HUES6 (cell line): ENCODE measurements around the gene STK38L.
A peak's percentile ranks its signal among the peaks of the same experiment; 100 is the strongest.

Source experiments
- H3K27ac ChIP-seq: 2 replicates; pipeline ENCODE4 v1.7.0; 2013; ENCODE audit warnings: low read depth, mild to moderate bottlenecking, low read length, inconsistent platforms
- H3K27me3 ChIP-seq: 2 replicates; pipeline ENCODE4 v1.6.1; 2013; ENCODE audit warnings: low read length; ENCODE audit not compliant: control insufficient read depth, insufficient read depth
- H3K36me3 ChIP-seq: 2 replicates; pipeline ENCODE4 v1.6.1; 2013; ENCODE audit warnings: low read length; ENCODE audit not compliant: control insufficient read depth, insufficient read depth
- H3K4me1 ChIP-seq: 2 replicates; pipeline ENCODE4 v1.6.1; 2013; ENCODE audit warnings: low read length; ENCODE audit not compliant: control insufficient read depth, insufficient read depth
- H3K4me3 ChIP-seq: 2 replicates; pipeline ENCODE4 v1.5.1; 2013; ENCODE audit warnings: low read depth, low read length
- H3K9ac ChIP-seq: one replicate; pipeline ENCODE4 v1.6.1; 2013; ENCODE audit warnings: mild to moderate bottlenecking, low read length
- H3K9me3 ChIP-seq: 2 replicates; pipeline ENCODE4 v1.6.1; 2013; ENCODE audit warnings: low read depth, low read length; ENCODE audit not compliant: control insufficient read depth, insufficient read depth

The STK38L gene

DNA sequence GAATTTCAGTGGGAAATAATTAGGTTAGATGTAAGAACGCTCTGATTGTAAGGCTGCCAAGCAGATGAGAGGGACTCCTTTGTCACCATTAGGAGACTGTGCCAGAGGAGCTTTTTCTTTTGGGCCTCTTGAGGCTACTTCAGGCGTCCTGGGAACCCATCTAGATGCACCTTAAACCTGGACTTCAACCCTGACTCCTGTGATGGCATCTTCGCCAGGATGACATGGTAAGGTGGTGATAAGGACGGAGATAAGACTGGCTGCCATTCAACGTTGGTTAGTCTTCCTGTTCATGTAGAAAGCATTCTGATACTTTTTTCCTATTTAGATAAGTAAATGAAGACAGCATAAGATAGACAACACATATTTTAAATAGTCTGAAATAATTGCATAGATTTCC is 36.3 kb downstream of the STK38L start:
- Histone ChIP-seq H3K27me3 (no peaks in the 10 kb centered on the region), H3K9me3 (no peaks in the 10 kb centered on the region), H3K4me1 (peaks cover 35% of the 10 kb centered on the region)

DNA sequence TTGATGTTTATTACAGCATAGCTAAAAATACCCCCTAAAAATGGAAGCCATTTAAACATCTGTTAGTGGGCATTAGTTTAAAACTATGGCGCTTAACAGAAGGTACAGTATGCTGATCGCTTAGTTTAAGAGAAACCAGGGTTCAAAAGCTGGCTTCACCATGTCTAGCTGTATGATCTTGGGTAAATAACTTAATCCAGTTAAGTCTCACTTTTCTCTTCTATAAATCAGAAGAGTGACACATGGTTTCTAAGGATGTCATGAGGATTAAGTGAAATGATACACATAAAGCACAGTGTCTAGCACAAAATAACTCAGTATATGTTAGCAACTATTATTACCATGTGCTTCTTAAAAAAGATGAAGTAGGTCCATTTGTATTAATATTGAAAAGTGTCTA is 38.7 kb downstream of the STK38L start:
- no peaks in the 10 kb centered on the region for H3K9me3 ChIP-seq
- no peak overlapping the region for H3K4me3 ChIP-seq
- no peak overlapping the region for H3K27ac ChIP-seq
- H3K27me3 ChIP-seq, result no peaks in the 10 kb centered on the region
- no peaks in the 10 kb centered on the region for H3K36me3 ChIP-seq
- H3K9ac ChIP-seq, result no peak overlapping the region
- peaks cover 20% of the 10 kb centered on the region for H3K4me1 ChIP-seq

More for the DNA sequence above, 36.3 kb downstream of the STK38L start:
- Histone ChIP-seq H3K27ac (no peak overlapping the region), H3K36me3 (no peaks in the 10 kb centered on the region), H3K4me3 (no peak overlapping the region), H3K9ac (no peak overlapping the region)

DNA sequence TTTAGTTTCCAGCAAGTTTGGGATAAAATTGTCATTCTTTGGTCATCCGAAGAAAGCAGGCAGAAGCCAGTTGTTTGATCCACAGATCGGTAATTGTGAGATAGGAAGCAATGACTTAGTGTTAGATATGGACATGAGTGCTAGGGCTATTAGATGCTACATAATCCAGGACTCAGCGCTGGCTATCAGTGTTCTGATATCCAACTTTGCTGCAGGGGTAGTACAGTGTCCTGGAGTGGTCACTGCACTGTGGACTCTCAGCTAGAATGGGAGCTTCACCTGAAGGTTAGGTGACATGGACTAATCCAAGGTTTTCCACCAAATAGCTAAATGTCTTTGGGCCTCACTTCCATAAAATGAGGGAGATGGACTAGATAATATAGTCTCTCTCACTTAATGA is 39.9 kb downstream of the STK38L start:
- Histone ChIP-seq H3K27me3 (no peaks in the 10 kb centered on the region), H3K4me3 (no peak overlapping the region), H3K9me3 (no peaks in the 10 kb centered on the region), H3K36me3 (no peaks in the 10 kb centered on the region), H3K4me1 (peaks cover 12% of the 10 kb centered on the region; the same call in 1 of the 2 replicates), H3K27ac (no peak overlapping the region), H3K9ac (no peak overlapping the region)

DNA sequence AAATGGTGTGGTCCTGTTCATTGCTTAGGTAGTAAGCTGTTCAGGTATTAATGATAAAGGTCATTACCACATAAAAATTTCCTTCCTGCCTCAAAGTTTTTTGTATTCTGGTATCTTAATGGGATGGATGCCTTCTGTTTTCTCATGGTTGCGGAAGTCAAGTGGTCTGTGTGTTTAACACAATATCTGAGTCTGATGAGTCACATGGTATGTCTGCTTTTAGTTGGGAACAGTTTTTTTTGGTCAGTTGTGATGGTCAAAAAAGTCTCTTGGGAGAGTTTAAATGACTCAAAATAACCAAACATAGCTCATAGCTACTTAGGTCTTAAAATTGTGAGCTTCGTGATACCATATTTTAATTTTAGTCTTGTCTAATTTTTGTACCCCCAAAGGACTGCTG is 40.7 kb downstream of the STK38L start:
- H3K4me3 ChIP-seq, result no peak overlapping the region
- no peaks in the 10 kb centered on the region for H3K27me3 ChIP-seq
- no peaks in the 10 kb centered on the region for H3K36me3 ChIP-seq
- H3K9ac ChIP-seq, result no peak overlapping the region
- H3K9me3 ChIP-seq, result no peaks in the 10 kb centered on the region
- H3K4me1 ChIP-seq, result peaks cover 15% of the 10 kb centered on the region; the same call in 1 of the 2 replicates
- H3K27ac ChIP-seq, result no peak overlapping the region

DNA sequence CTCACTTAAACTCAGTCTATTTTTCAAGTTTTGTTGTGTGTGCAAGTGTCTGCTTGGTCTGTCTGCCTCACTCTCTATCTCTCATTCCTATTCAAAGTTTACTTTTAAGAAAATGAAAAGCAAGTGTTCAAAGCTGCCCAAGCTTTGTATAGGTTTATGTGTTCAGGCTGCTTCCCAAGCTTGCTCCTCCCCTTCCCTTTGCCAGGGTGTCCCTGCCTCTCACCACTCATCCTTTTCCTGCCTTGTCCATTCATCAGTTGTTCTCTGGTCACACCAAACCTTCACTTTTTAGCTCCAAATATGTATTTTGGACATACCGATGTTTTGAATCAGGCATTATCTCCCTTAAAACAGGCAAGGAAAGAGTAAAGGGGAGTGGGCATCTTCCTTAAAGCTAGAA is 41.3 kb downstream of the STK38L start:
- H3K4me1 ChIP-seq, result peaks cover 21% of the 10 kb centered on the region
- no peaks in the 10 kb centered on the region for H3K27me3 ChIP-seq
- H3K4me3 ChIP-seq, result no peak overlapping the region
- H3K27ac ChIP-seq, result no peak overlapping the region
- no peak overlapping the region for H3K9ac ChIP-seq
- H3K36me3 ChIP-seq, result no peaks in the 10 kb centered on the region
- H3K9me3 ChIP-seq, result no peaks in the 10 kb centered on the region

DNA sequence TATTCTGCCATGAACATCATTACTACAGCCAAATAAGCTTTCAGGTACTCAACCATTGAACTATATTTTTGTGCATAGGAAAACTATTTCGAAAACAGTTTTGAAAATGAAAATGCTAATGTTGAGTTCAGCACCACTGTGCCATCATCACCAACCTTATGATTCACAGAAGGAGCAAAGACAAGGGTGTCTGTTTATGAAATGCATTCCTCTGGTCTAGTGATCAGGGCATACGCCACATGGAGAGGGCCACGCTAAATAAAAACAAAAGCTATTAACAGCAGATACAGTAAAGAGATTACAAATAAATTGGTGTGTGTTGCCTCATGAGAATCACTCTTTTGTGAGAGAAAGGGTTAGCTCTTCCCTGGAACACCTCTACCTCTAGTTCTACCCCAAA is 45.3 kb downstream of the STK38L start:
- no peaks in the 10 kb centered on the region for H3K27me3 ChIP-seq
- H3K27ac ChIP-seq, result peak overlapping the region; percentile 46; the same call in 1 of the 2 replicates
- H3K36me3 ChIP-seq, result no peaks in the 10 kb centered on the region
- H3K9me3 ChIP-seq, result no peaks in the 10 kb centered on the region
- H3K4me3 ChIP-seq, result no peak overlapping the region
- H3K9ac ChIP-seq, result no peak overlapping the region
- peaks cover 38% of the 10 kb centered on the region for H3K4me1 ChIP-seq

DNA sequence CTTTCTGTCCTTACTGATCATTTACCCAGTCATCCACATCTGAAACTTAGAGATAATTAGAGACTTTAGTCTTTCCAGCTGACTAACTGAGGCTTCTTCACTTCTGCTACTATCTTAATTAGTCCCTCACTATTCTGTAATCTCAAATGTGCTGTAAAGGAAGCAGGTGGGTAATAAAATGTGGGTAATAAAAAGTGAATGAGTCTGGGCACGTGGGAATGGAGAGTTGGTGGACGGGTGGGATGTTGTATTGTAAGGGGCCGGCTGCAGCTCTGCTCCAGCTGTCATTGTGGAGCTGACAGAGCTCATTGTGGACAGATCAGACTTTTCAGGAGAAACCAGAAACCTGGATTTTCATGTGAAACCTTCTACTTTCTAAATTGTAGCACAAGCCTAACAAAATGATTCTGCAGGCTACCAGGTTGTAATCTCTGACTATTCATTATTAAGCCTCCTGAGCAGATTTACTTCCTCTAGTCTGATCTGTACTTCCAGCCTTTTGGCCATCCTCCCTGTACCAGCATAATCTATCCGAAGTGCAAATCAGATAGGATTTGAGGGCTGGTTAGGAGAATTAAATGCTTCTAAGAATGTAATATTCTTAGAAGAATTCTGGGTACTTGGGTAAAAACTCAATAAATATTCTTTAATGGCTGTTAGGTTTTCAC is 46.5 kb downstream of the STK38L start:
- no peak overlapping the region for H3K27ac ChIP-seq
- no peaks in the 10 kb centered on the region for H3K9me3 ChIP-seq
- H3K36me3 ChIP-seq, result no peaks in the 10 kb centered on the region
- no peak overlapping the region for H3K9ac ChIP-seq
- no peak overlapping the region for H3K4me3 ChIP-seq
- no peaks in the 10 kb centered on the region for H3K27me3 ChIP-seq
- H3K4me1 ChIP-seq, result peaks cover 34% of the 10 kb centered on the region

DNA sequence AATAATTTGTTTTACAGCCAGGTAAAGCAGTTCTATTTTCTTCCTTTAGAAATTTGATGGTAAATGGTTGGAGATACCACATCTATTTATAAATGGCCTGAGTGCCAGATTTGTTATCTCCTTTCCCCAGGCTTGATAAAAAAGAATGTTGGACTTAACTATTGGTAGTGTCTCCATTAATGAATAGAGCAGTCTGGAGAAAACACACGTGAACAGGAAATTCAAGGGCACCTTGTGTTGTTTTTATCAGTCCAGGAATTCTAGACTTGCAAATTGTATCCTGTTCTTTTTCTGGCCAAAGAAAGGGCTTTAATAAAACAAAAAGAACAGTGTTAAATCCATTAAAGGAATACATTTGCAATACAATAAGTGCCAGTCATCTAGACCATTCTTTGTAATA is 47.8 kb downstream of the STK38L start:
- Histone ChIP-seq H3K27me3 (no peaks in the 10 kb centered on the region), H3K9ac (no peak overlapping the region), H3K4me1 (peaks cover 29% of the 10 kb centered on the region), H3K9me3 (no peaks in the 10 kb centered on the region), H3K4me3 (0 out of 2 replicates have a peak overlapping the region, but pooled peaks have one; percentile 18), H3K27ac (0 out of 2 replicates have a peak overlapping the region, but pooled peaks have one; percentile 59), H3K36me3 (no peaks in the 10 kb centered on the region)

DNA sequence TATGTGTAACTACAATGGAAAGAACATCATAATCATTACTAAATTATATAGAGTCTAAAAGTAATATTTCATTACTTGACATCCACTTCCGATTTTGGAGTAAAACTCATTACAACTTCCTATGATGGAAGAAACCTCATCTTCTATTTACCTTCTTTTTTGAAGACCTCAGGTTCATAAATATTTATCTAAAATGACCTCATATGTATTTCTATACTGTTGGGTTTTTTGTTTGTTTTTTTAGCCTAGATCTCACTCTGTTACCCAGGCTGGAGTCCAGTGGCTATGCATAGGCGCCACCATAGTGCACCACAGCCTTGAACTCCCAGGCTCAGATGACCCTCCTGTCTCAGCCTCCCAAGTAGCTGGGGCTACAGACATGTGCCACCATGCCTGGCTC is 48.6 kb downstream of the STK38L start:
- H3K4me1 ChIP-seq, result peaks cover 29% of the 10 kb centered on the region
- no peaks in the 10 kb centered on the region for H3K27me3 ChIP-seq
- no peak overlapping the region for H3K27ac ChIP-seq
- H3K9me3 ChIP-seq, result no peaks in the 10 kb centered on the region
- peaks cover 2% of the 10 kb centered on the region; the same call in 1 of the 2 replicates for H3K36me3 ChIP-seq
- no peak overlapping the region for H3K4me3 ChIP-seq
- no peak overlapping the region for H3K9ac ChIP-seq

DNA sequence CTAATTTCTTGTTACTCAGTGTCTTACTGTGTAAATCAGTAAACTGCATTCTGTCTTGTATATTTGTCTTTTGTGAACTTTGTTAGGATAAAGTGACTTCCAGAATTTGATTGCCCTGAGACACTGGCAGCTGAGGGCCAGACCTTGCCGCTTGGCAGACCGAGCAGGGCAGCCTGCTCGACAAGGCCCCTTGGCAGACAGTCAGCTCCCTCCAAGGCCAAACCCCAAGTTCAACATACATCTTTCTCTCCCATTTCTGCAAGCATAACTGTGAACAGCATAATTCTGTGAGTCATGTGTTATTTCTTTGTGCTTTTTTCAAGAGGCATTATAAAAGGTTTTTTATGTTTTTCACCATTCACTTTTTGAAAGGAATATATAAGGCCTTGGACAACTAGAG is 49.4 kb downstream of the STK38L start:
- H3K9me3 ChIP-seq, result no peaks in the 10 kb centered on the region
- no peaks in the 10 kb centered on the region for H3K27me3 ChIP-seq
- no peak overlapping the region for H3K9ac ChIP-seq
- H3K4me3 ChIP-seq, result no peak overlapping the region
- H3K27ac ChIP-seq, result 0 out of 2 replicates have a peak overlapping the region, but pooled peaks have one; percentile 18
- H3K36me3 ChIP-seq, result peaks cover 7% of the 10 kb centered on the region; the same call in 1 of the 2 replicates
- H3K4me1 ChIP-seq, result peaks cover 29% of the 10 kb centered on the region

DNA sequence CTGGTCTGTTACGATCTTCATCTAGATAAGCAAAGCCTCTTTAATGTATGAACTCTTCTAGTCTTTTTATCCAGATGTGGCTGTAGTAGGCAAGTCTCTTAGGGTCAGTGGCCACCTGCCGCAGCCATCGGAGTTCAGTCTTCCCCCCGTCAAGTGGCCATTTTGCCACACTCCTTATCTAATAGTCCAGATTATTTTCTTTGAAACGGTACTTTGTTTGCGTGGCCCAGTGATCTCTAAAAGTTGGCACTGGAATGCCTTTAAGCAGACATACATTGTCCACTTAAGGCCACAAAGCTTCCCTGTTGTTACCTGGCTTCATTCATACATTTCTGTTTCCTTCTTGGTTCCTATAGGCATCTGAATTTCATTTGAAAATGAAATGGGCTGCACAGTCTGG is 52.6 kb downstream of the STK38L start:
- Histone ChIP-seq H3K4me1 (peaks cover 4% of the 10 kb centered on the region), H3K27ac (no peak overlapping the region), H3K4me3 (no peak overlapping the region), H3K9me3 (no peaks in the 10 kb centered on the region), H3K9ac (no peak overlapping the region), H3K27me3 (no peaks in the 10 kb centered on the region), H3K36me3 (peaks cover 15% of the 10 kb centered on the region)
